Karpas-422 (cell line): Measurements from ENCODE around the gene GHITM. TPM values are rescaled to one million over a fixed set of nuclear protein-coding genes. Genes with fewer than 3 reads are reported as not detected.

Source experiments
- DNase-seq: peaks from one replicate; pipeline ENCODE4 v3.0.0-alpha.2; 2015
- H2AFZ ChIP-seq: fragments of 200-600 bp; sonication (generic); 2 replicates; pipeline ENCODE4 v1.6.1; 2014; ENCODE audit warnings: antibody characterized with exemption, low read length, mixed read lengths
- H3K27ac ChIP-seq: fragments of 200-600 bp; sonication (generic); 2 replicates; pipeline ENCODE4 v1.5.1; 2014; ENCODE audit warnings: mild to moderate bottlenecking, low read length, moderate library complexity
- H3K27me3 ChIP-seq: fragments of 200-600 bp; sonication (generic); 2 replicates; pipeline ENCODE4 v1.6.1; 2014; ENCODE audit warnings: low read length, mixed read lengths
- H3K36me3 ChIP-seq: fragments of 200-600 bp; sonication (generic); 2 replicates; pipeline ENCODE4 v1.6.1; 2014; ENCODE audit warnings: low read length, mixed read lengths; ENCODE audit not compliant: insufficient read depth
- H3K4me1 ChIP-seq: fragments of 200-600 bp; sonication (generic); 2 replicates; pipeline ENCODE4 v1.6.1; 2014; ENCODE audit warnings: mild to moderate bottlenecking, low read length, mixed read lengths
- H3K4me2 ChIP-seq: fragments of 200-600 bp; sonication (generic); 2 replicates; pipeline ENCODE4 v1.6.1; 2014; ENCODE audit warnings: low read length, low read depth, mild to moderate bottlenecking; ENCODE audit not compliant: poor library complexity, severe bottlenecking
- H3K4me3 ChIP-seq: fragments of 200-600 bp; sonication (generic); 2 replicates; pipeline ENCODE4 v1.5.1; 2014; ENCODE audit warnings: mild to moderate bottlenecking, antibody characterized with exemption, low read length, mixed read lengths
- H3K79me2 ChIP-seq: fragments of 200-600 bp; sonication (generic); 2 replicates; pipeline ENCODE4 v1.6.1; 2014; ENCODE audit warnings: mild to moderate bottlenecking, low read length, mixed read lengths
- H3K9ac ChIP-seq: fragments of 200-600 bp; sonication (generic); 2 replicates; pipeline ENCODE4 v1.6.0; 2014; ENCODE audit warnings: low read length
- H3K9me2 ChIP-seq: fragments of 200-600 bp; sonication (generic), shearing (Covaris generic); replicated peaks from 2 replicates; pipeline ENCODE4 v1.6.0; 2014; ENCODE audit warnings: mild to moderate bottlenecking, low read length, moderate library complexity; ENCODE audit not compliant: insufficient read depth
- H3K9me3 ChIP-seq: fragments of 300-700, 200-600 bp; sonication (generic); 2 replicates; pipeline ENCODE4 v1.6.1; 2014; ENCODE audit warnings: low read length, mixed read lengths
- H4K20me1 ChIP-seq: fragments of 200-600 bp; sonication (generic); 2 replicates; pipeline ENCODE4 v1.6.1; 2014; ENCODE audit warnings: mild to moderate bottlenecking, antibody characterized with exemption, low read length, low read depth; ENCODE audit not compliant: insufficient read depth
- total RNA-seq: library from RNA; depleted of rRNA; stranded (reverse); fragments of >200 nt; shearing (Covaris generic); gene quantifications from 2 replicates; pipeline ENCODE4 v1.2.3, GENCODE V29; 2014; ENCODE audit warnings: low replicate concordance

Gene GHITM
- total RNA-seq, 1 experiment from 2014 or later, result 78.4 TPM

GRCh38 chr10:84196083-84196482, 56.8 kb downstream of the GHITM start:
- Histone ChIP-seq H3K4me3 (no peak overlapping the region), H3K27ac (no peak overlapping the region), H3K9me3 (no peaks in the 10 kb centered on the region), H3K4me2 (no peak overlapping the region), H3K4me1 (no peaks in the 10 kb centered on the region), H4K20me1 (no peaks in the 10 kb centered on the region), H3K9ac (no peak overlapping the region), H3K36me3 (no peaks in the 10 kb centered on the region), H2AFZ (no peak overlapping the region), H3K9me2 (no peaks in the 10 kb centered on the region), H3K79me2 (no peaks in the 10 kb centered on the region), H3K27me3 (no peaks in the 10 kb centered on the region)
- no peak for DNase-seq

- H3K27me3 ChIP-seq, result no peaks in the 10 kb centered on the region
- H3K36me3 ChIP-seq, result no peaks in the 10 kb centered on the region
- no peaks in the 10 kb centered on the region for H3K79me2 ChIP-seq
- DNase-seq, result no peak
- H3K4me1 ChIP-seq, result no peaks in the 10 kb centered on the region
- no peaks in the 10 kb centered on the region for H3K9me3 ChIP-seq
- H2AFZ ChIP-seq, result no peak overlapping the region
- no peak overlapping the region for H3K27ac ChIP-seq
- no peak overlapping the region for H3K4me2 ChIP-seq
- no peaks in the 10 kb centered on the region for H4K20me1 ChIP-seq
- H3K4me3 ChIP-seq, result no peak overlapping the region
- no peak overlapping the region for H3K9ac ChIP-seq
- no peaks in the 10 kb centered on the region for H3K9me2 ChIP-seq
These were observed 57.6 kb downstream of the GHITM start for GRCh38 chr10:84196941-84197340.

GRCh38 chr10:84197643-84198042, 58.3 kb downstream of the GHITM start:
- Histone ChIP-seq H3K27ac (no peak overlapping the region), H4K20me1 (no peaks in the 10 kb centered on the region), H3K9ac (no peak overlapping the region), H3K4me3 (no peak overlapping the region), H3K9me3 (no peaks in the 10 kb centered on the region), H3K9me2 (no peaks in the 10 kb centered on the region), H3K4me2 (no peak overlapping the region), H3K36me3 (no peaks in the 10 kb centered on the region), H2AFZ (no peak overlapping the region), H3K4me1 (no peaks in the 10 kb centered on the region), H3K79me2 (no peaks in the 10 kb centered on the region), H3K27me3 (no peaks in the 10 kb centered on the region)
- no peak for DNase-seq

GRCh38 chr10:84198206-84198915, 59.1 kb downstream of the GHITM start:
- no peak for DNase-seq
- no peaks in the 10 kb centered on the region for H3K36me3 ChIP-seq
- no peak overlapping the region for H3K27ac ChIP-seq
- no peaks in the 10 kb centered on the region for H3K4me1 ChIP-seq
- no peaks in the 10 kb centered on the region for H3K79me2 ChIP-seq
- no peak overlapping the region for H3K9ac ChIP-seq
- H3K4me2 ChIP-seq, result no peak overlapping the region
- no peak overlapping the region for H2AFZ ChIP-seq
- no peak overlapping the region for H3K4me3 ChIP-seq
- H4K20me1 ChIP-seq, result no peaks in the 10 kb centered on the region
- H3K9me2 ChIP-seq, result no peaks in the 10 kb centered on the region
- no peaks in the 10 kb centered on the region for H3K9me3 ChIP-seq
- H3K27me3 ChIP-seq, result no peaks in the 10 kb centered on the region

- H3K4me1 ChIP-seq, result no peaks in the 10 kb centered on the region
- H3K9me3 ChIP-seq, result no peaks in the 10 kb centered on the region
- no peak overlapping the region for H3K27ac ChIP-seq
- DNase-seq, result no peak
- no peaks in the 10 kb centered on the region for H3K36me3 ChIP-seq
- no peak overlapping the region for H3K9ac ChIP-seq
- no peak overlapping the region for H2AFZ ChIP-seq
- H3K79me2 ChIP-seq, result no peaks in the 10 kb centered on the region
- no peaks in the 10 kb centered on the region for H3K27me3 ChIP-seq
- H3K4me3 ChIP-seq, result no peak overlapping the region
- H3K9me2 ChIP-seq, result no peaks in the 10 kb centered on the region
- no peak overlapping the region for H3K4me2 ChIP-seq
- no peaks in the 10 kb centered on the region for H4K20me1 ChIP-seq
These were observed 61.4 kb downstream of the GHITM start for GRCh38 chr10:84200537-84201243.

GRCh38 chr10:84201244-84201606, 61.9 kb downstream of the GHITM start:
- Histone ChIP-seq H3K9me3 (no peaks in the 10 kb centered on the region), H3K27me3 (no peaks in the 10 kb centered on the region), H2AFZ (no peak overlapping the region), H3K4me3 (no peak overlapping the region), H3K9me2 (no peaks in the 10 kb centered on the region), H3K4me1 (no peaks in the 10 kb centered on the region), H3K79me2 (no peaks in the 10 kb centered on the region), H3K9ac (no peak overlapping the region), H4K20me1 (no peaks in the 10 kb centered on the region), H3K4me2 (no peak overlapping the region), H3K36me3 (no peaks in the 10 kb centered on the region), H3K27ac (no peak overlapping the region)
- no peak for DNase-seq

- DNase-seq, result no peak
- Histone ChIP-seq H3K9ac (no peak overlapping the region), H3K9me2 (no peaks in the 10 kb centered on the region), H4K20me1 (no peaks in the 10 kb centered on the region), H3K9me3 (no peaks in the 10 kb centered on the region), H3K4me3 (no peak overlapping the region), H3K36me3 (no peaks in the 10 kb centered on the region), H3K27ac (no peak overlapping the region), H3K79me2 (no peaks in the 10 kb centered on the region), H3K4me2 (no peak overlapping the region), H3K27me3 (no peaks in the 10 kb centered on the region), H2AFZ (no peak overlapping the region), H3K4me1 (no peaks in the 10 kb centered on the region)
These were observed 62.4 kb downstream of the GHITM start for GRCh38 chr10:84201682-84202081.

- no peak for DNase-seq
- H3K9ac ChIP-seq, result no peak overlapping the region
These were observed 63.0 kb downstream of the GHITM start for GRCh38 chr10:84202349-84202748.

More at GRCh38 chr10:84202349-84202748, 63.0 kb downstream of the GHITM start:
- H4K20me1 ChIP-seq, result no peaks in the 10 kb centered on the region
- no peak overlapping the region for H3K4me3 ChIP-seq
- H3K9me3 ChIP-seq, result no peaks in the 10 kb centered on the region
- H3K9me2 ChIP-seq, result no peaks in the 10 kb centered on the region
- no peaks in the 10 kb centered on the region for H3K79me2 ChIP-seq
- H3K27ac ChIP-seq, result no peak overlapping the region
- H2AFZ ChIP-seq, result no peak overlapping the region
- no peaks in the 10 kb centered on the region for H3K36me3 ChIP-seq
- H3K4me1 ChIP-seq, result no peaks in the 10 kb centered on the region
- no peak overlapping the region for H3K4me2 ChIP-seq
- no peaks in the 10 kb centered on the region for H3K27me3 ChIP-seq
